Retinal pigment epithelial cell (primary cell): Measurements from ENCODE around the gene PML.

ENCODE experiments used
- DNase-seq: peaks from one replicate; pipeline ENCODE4 v3.0.0-alpha.2; 2010; ENCODE audit warnings: low read depth
- H3K4me3 ChIP-seq: 2 replicates; pipeline ENCODE4 v1.5.1; 2011; ENCODE audit warnings: mild to moderate bottlenecking, low read length, control low read depth, moderate library complexity
- CTCF ChIP-seq: conservative IDR thresholded peaks from 2 replicates; pipeline ENCODE4 v1.5.1; 2011; ENCODE audit warnings: low read depth, low read length, control low read depth, inconsistent platforms

PML gene

GRCh38 chr15:74036271-74037170 is 42.0 kb downstream of the PML start:
- peak; percentile 83 for TF ChIP-seq CTCF
- peak; percentile 23 for DNase-seq
- no peak overlapping the region for H3K4me3 ChIP-seq

- DNase-seq = no peak
- H3K4me3 ChIP-seq = no peak overlapping the region
- no peak for TF ChIP-seq CTCF
Measured at GRCh38 chr15:74037171-74038117, 42.9 kb downstream of the PML start.

- TF ChIP-seq CTCF = no peak
- H3K4me3 ChIP-seq = no peak overlapping the region
- no peak for DNase-seq
Measured at GRCh38 chr15:74038707-74039655, 44.5 kb downstream of the PML start.

GRCh38 chr15:74039656-74040010 is 45.1 kb downstream of the PML start:
- no peak for DNase-seq
- no peak overlapping the region for H3K4me3 ChIP-seq
- no peak for TF ChIP-seq CTCF

GRCh38 chr15:74040109-74040850 is 45.8 kb downstream of the PML start:
- H3K4me3 ChIP-seq = no peak overlapping the region
- no peak for TF ChIP-seq CTCF
- DNase-seq = no peak

GRCh38 chr15:74041311-74041756 is 46.8 kb downstream of the PML start:
- no peak for DNase-seq
- no peak overlapping the region for H3K4me3 ChIP-seq
- TF ChIP-seq CTCF = no peak
